GM12878 (cell line): ENCODE measurements around the gene ITGA8. TPM values are rescaled to one million over a fixed set of nuclear protein-coding genes. Genes with fewer than 3 reads are reported as not detected.

Source experiments
- ATAC-seq: fragments of 200-7000 bp; cut with Tn5 transposase; 3 replicates; pipeline ENCODE4 v1.9.1; 2020; ENCODE audit warnings: mild to moderate bottlenecking, moderate library complexity
- BruUV-seq: library from RNA; stranded (reverse); fragments of 400-500 nt; replicated peaks from 2 replicates; lab custom pipeline; 2021; lab: Mats Ljungman, UMichigan
- CTCF ChIA-PET: fragments of 300-600 bp; sonication (Branson Sonifier 250); formaldehyde crosslinking; extraction: SDS; loops from one replicate; lab custom pipeline; 2021; ENCODE audit warnings: inconsistent platforms; lab: Yijun Ruan, JAX
- POLR2A ChIA-PET: fragments of 350-600 bp; formaldehyde crosslinking; extraction: SDS; loops from one replicate; lab custom pipeline; 2021; ENCODE audit warnings: inconsistent platforms; lab: Charles Lee
- RAD21 ChIA-PET: fragments of 300-600 bp; sonication (Branson Sonifier 250); formaldehyde crosslinking; loops from one replicate; lab custom pipeline; 2023; ENCODE audit warnings: antibody characterized with exemption; ENCODE audit not compliant: unreplicated experiment; lab: Charles Lee
- SMC1A ChIA-PET: fragments of 300-600 bp; sonication (Branson Sonifier 250); formaldehyde crosslinking; loops from one replicate; lab custom pipeline; 2023; ENCODE audit not compliant: unreplicated experiment, uncharacterized antibody; lab: Charles Lee
- DNase-seq: peaks from one replicate; pipeline ENCODE4 v3.0.0-alpha.2; 2011; ENCODE audit warnings: low read depth, low spot score
- FAIRE-seq: peaks from 3 replicates; lab custom pipeline; 2011; peaks lifted over from hg19 to GRCh38; lab: Jason Lieb, UNC
- H2AFZ ChIP-seq: 2 replicates; pipeline ENCODE4 v1.6.0; 2011; ENCODE audit warnings: low read depth, low read length, control low read depth; ENCODE audit not compliant: control insufficient read depth
- H3K27ac ChIP-seq: 2 replicates; pipeline ENCODE4 v1.5.1; 2011; ENCODE audit warnings: control low read depth; ENCODE audit not compliant: control insufficient read depth, insufficient read depth
- H3K27me3 ChIP-seq, 2 experiments: replicated peaks in 1 of 2; 2 replicates each; pipeline versions ENCODE4 v1.6.0 to v1.6.1; 2011; ENCODE audit warnings: low read length in 1 of 2; ENCODE audit not compliant: control insufficient read depth in 2 of 2, insufficient read depth in 2 of 2
- H3K36me3 ChIP-seq, 2 experiments: 2 replicates each; pipeline ENCODE4 v1.5.1; 2011; ENCODE audit warnings: low read length in 1 of 2; ENCODE audit not compliant: control insufficient read depth in 2 of 2, insufficient read depth in 2 of 2
- H3K4me1 ChIP-seq: 2 replicates; pipeline ENCODE4 v1.6.1; 2011; ENCODE audit warnings: mild to moderate bottlenecking, low read length, moderate library complexity, mixed read lengths; ENCODE audit not compliant: control insufficient read depth, insufficient read depth
- H3K4me2 ChIP-seq: 2 replicates; pipeline ENCODE4 v1.6.0; 2011; ENCODE audit warnings: control low read depth; ENCODE audit not compliant: control insufficient read depth, insufficient read depth
- H3K4me3 ChIP-seq: fragments of 200-600 bp; sonication (generic); 2 replicates; pipeline ENCODE4 v1.5.1; 2016
- H3K79me2 ChIP-seq: 2 replicates; pipeline ENCODE4 v1.6.0; 2011; ENCODE audit warnings: low read length; ENCODE audit not compliant: control insufficient read depth, insufficient read depth
- H3K9ac ChIP-seq: 2 replicates; pipeline ENCODE4 v1.8.0; 2011; ENCODE audit warnings: low read length, control low read depth, mixed read lengths; ENCODE audit not compliant: control insufficient read depth, insufficient read depth
- H3K9me3 ChIP-seq: replicated peaks from 3 replicates; pipeline ENCODE4 v1.5.1; 2011; ENCODE audit warnings: mild to moderate bottlenecking, low read length; ENCODE audit not compliant: control insufficient read depth, insufficient read depth
- H4K20me1 ChIP-seq: 2 replicates; pipeline ENCODE4 v1.6.0; 2011; ENCODE audit not compliant: control insufficient read depth, insufficient read depth
- BACH1 ChIP-seq: fragments of 450-650 bp; IDR thresholded peaks from 2 replicates; pipeline ENCODE4 v1.6.1; 2017; ENCODE audit warnings: mild to moderate bottlenecking, borderline replicate concordance
- CEBPB ChIP-seq, 2 experiments: fragments of 150-350 bp in 1 of 2; IDR thresholded peaks; 2 replicates each; pipeline ENCODE4 v1.6.1; 2012 to 2014; ENCODE audit warnings: low read depth in 2 of 2, low read length in 2 of 2, borderline replicate concordance in 1 of 2, inconsistent platforms in 1 of 2
- CHD1 ChIP-seq: IDR thresholded peaks from 2 replicates; pipeline ENCODE4 v1.6.1; 2012; ENCODE audit warnings: low read depth, low read length, improper control_type of control experiment
- CREB1 ChIP-seq: IDR thresholded peaks from 2 replicates; pipeline ENCODE4 v1.6.1; 2012; ENCODE audit warnings: low read depth, mild to moderate bottlenecking, inconsistent platforms
- EED ChIP-seq: sonication (generic); IDR thresholded peaks from 2 replicates; pipeline ENCODE4 v1.6.1; 2016; ENCODE audit warnings: antibody characterized with exemption, low read depth
- GATAD2B ChIP-seq: fragments of 450-650 bp; conservative IDR thresholded peaks from 2 replicates; pipeline ENCODE4 v1.6.1; 2017; ENCODE audit warnings: low read depth, mild to moderate bottlenecking, moderate library complexity
- JUND ChIP-seq: IDR thresholded peaks from 2 replicates; pipeline ENCODE4 v1.6.1; 2012; ENCODE audit warnings: low read depth, mild to moderate bottlenecking, low read length, improper control_type of control experiment, moderate library complexity
- MYB ChIP-seq: fragments of 150-350 bp; IDR thresholded peaks from 2 replicates; pipeline ENCODE4 v1.6.1; 2014; ENCODE audit warnings: mild to moderate bottlenecking, low read depth, low read length, borderline replicate concordance
- NFXL1 ChIP-seq: fragments of 450-650 bp; IDR thresholded peaks from 2 replicates; pipeline ENCODE4 v1.6.1; 2017; ENCODE audit warnings: antibody characterized with exemption, mild to moderate bottlenecking, borderline replicate concordance
- NR2F1 ChIP-seq: fragments of 450-650 bp; conservative IDR thresholded peaks from 2 replicates; pipeline ENCODE4 v1.6.1; 2017; ENCODE audit warnings: mild to moderate bottlenecking
- SRF ChIP-seq, 2 experiments: IDR thresholded peaks; 2 replicates each; pipeline ENCODE4 v1.6.1; 2011; ENCODE audit warnings: low read depth in 2 of 2, low read length in 2 of 2, mild to moderate bottlenecking in 1 of 2, moderate library complexity in 1 of 2
- STAT1 ChIP-seq: fragments of 450-650 bp; conservative IDR thresholded peaks from 2 replicates; pipeline ENCODE4 v1.6.1; 2014; ENCODE audit warnings: antibody characterized with exemption, mild to moderate bottlenecking
- TCF12 ChIP-seq: IDR thresholded peaks from 2 replicates; pipeline ENCODE4 v1.6.1; 2011; ENCODE audit warnings: low read depth, mild to moderate bottlenecking, low read length
- USF1 ChIP-seq: IDR thresholded peaks from 2 replicates; pipeline ENCODE4 v1.6.1; 2011; ENCODE audit warnings: borderline replicate concordance, low read depth, mild to moderate bottlenecking, moderate library complexity, mixed read lengths, low read length; ENCODE audit not compliant: insufficient read depth; ENCODE audit errors: extremely low read length
- YBX1 ChIP-seq: fragments of 450-650 bp; IDR thresholded peaks from 2 replicates; pipeline ENCODE4 v1.6.1; 2016; ENCODE audit warnings: antibody characterized with exemption
- ZNF207 ChIP-seq: fragments of 450-650 bp; IDR thresholded peaks from 2 replicates; pipeline ENCODE4 v1.6.1; 2014; ENCODE audit warnings: antibody characterized with exemption, mild to moderate bottlenecking, borderline replicate concordance
- ZNF217 ChIP-seq: fragments of 450-650 bp; IDR thresholded peaks from 2 replicates; pipeline ENCODE4 v1.6.1; 2017; ENCODE audit warnings: antibody characterized with exemption, mild to moderate bottlenecking
- ZZZ3 ChIP-seq: IDR thresholded peaks from 2 replicates; pipeline ENCODE4 v1.6.1; 2011; ENCODE audit warnings: low read depth; ENCODE audit not compliant: control insufficient read depth, insufficient read length
- WGBS: methylation state at CpG from one replicate; pipeline ENCODE4 v1.1.6; 2016; ENCODE audit warnings: low lambda C conversion rate; ENCODE audit not compliant: insufficient replicate concordance, insufficient coverage; ENCODE audit errors: missing lambda C conversion rate; 5-methylcytosine and 5-hydroxymethylcytosine counted together
- in situ Hi-C: fragments of 300-500 bp; cut with MboI; formaldehyde crosslinking; loops from 9 replicates; pipeline ENCODE4 v1.14.3; 2018; ENCODE audit warnings: mixed read lengths
- intact Hi-C: fragments of 100-400 bp; cut with micrococcal nuclease; formaldehyde crosslinking; loops from one replicate; pipeline ENCODE4 v1.14.2; 2022; ENCODE audit not compliant: unreplicated experiment
- polyA plus RNA-seq, 11 experiments: library from polyadenylated mRNA; depleted of rRNA in 4 of 11; unstranded in 6 of 11; stranded (reverse) in 5 of 11; fragments of >200 nt; fragmentation: Nextera tagmentation in 4 of 11; fragmentation: Illumina TruSeq in 1 of 11; extraction: Ambion mirVana in 4 of 11; extraction: Trizol in 1 of 11; gene quantifications; 1 replicate in 1 of 11; 2 replicates in 10 of 11; pipeline versions ENCODE4 v1.2.1 to v1.2.3, GENCODE V29; 2011 to 2016; ENCODE audit warnings: inconsistent platforms in 2 of 11, missing spikeins in 2 of 11, low read depth in 1 of 11
- total RNA-seq, 4 experiments: library from RNA; depleted of rRNA in 3 of 4; stranded (reverse); fragments of >200 nt in 3 of 4; fragmentation: Illumina TruSeq in 1 of 4; extraction: Trizol in 1 of 4; gene quantifications; 2 replicates each; pipeline versions ENCODE4 v1.2.1 to v1.2.3, GENCODE V29; 2013 to 2021
- TF ChIP-seq, protein P1 (sequence below): fragments of 450-650 bp; formaldehyde crosslinking; IDR thresholded peaks from 2 replicates; pipeline ENCODE4 v1.4.0; 2022; ENCODE audit warnings: mild to moderate bottlenecking, moderate library complexity

The ITGA8 gene
- total and polyA plus RNA-seq, 10 of the 15 experiments (the other 5 are each of a cell fraction or from before 2014, with no cell fraction given) = 0.03 TPM; not detected in 9

DNA sequence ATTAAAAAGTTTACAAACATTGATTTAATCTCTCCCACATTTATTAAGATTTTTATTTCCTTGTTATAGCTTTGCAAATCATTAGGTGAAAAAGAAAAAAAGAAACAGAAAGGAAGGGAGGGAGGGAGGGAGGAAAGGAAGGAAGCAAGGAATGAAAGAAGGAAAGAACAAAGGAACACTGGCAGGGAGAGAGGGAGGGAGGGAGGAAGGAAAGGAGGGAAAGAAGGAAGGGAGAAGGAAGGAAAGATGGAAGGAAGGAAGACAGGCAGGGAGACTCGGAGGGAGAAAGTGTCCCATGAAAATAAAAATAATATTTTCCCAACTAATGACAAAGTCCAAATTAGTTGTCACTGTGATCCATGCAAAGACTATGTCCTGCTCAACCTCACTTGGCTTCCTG lies 6.3 kb upstream of the ITGA8 start:
- Histone ChIP-seq H3K36me3 (no peaks in the 10 kb centered on the region), H3K27me3 (no peaks in the 10 kb centered on the region; a peak in 1 of 4 replicates), H3K79me2 (no peaks in the 10 kb centered on the region), H3K4me3 (no peak overlapping the region), H3K27ac (no peak overlapping the region), H3K4me1 (no peaks in the 10 kb centered on the region), H2AFZ (no peak overlapping the region), H3K9me3 (no peaks in the 10 kb centered on the region), H3K4me2 (no peak overlapping the region), H4K20me1 (no peaks in the 10 kb centered on the region), H3K9ac (no peak overlapping the region)
- TF ChIP-seq JUND (no peak), GATAD2B (no peak), ZNF207 (no peak), NR2F1 (no peak), CHD1 (no peak), USF1 (no peak), MYB (no peak), BACH1 (no peak), CREB1 (no peak), CEBPB (IDR thresholded peaks at IDR 0.05; ENCODE audit: borderline replicate concordance in 1 of 2, low read depth in 2 of 2, low read length in 2 of 2) (no peak), ZZZ3 (no peak), NFXL1 (no peak), STAT1 (no peak), SRF (IDR thresholded peaks at IDR 0.05; ENCODE audit: low read depth in 2 of 2, low read length in 2 of 2) (no peak), ZNF217 (no peak), YBX1 (no peak), TCF12 (no peak), EED (no peak)
- TF ChIP-seq, protein P1, sequence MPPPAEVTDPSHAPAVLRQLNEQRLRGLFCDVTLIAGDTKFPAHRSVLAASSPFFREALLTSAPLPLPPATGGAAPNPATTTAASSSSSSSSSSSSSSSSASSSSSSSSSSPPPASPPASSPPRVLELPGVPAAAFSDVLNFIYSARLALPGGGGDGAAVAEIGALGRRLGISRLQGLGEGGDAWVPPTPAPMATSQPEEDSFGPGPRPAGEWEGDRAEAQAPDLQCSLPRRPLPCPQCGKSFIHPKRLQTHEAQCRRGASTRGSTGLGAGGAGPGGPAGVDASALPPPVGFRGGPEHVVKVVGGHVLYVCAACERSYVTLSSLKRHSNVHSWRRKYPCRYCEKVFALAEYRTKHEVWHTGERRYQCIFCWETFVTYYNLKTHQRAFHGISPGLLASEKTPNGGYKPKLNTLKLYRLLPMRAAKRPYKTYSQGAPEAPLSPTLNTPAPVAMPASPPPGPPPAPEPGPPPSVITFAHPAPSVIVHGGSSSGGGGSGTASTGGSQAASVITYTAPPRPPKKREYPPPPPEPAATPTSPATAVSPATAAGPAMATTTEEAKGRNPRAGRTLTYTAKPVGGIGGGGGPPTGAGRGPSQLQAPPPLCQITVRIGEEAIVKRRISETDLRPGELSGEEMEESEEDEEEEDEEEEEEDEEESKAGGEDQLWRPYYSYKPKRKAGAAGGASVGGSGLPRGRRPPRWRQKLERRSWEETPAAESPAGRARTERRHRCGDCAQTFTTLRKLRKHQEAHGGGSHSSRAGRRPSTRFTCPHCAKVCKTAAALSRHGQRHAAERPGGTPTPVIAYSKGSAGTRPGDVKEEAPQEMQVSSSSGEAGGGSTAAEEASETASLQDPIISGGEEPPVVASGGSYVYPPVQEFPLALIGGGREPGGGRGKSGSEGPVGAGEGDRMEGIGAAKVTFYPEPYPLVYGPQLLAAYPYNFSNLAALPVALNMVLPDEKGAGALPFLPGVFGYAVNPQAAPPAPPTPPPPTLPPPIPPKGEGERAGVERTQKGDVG = no peak
- ATAC-seq (no peak), FAIRE-seq (no peak), DNase-seq (no peak)
- RAD21 ChIA-PET = no interaction called here
- intact Hi-C loops = loop anchor here (5.0 kb wide), 1 partner anchor 134 kb away; no protein-coding TSS in a partner anchor
- WGBS = 67% methylated on average over 1 of the region's 1 CpG
- SMC1A ChIA-PET = interaction anchor here (0.6 kb wide), 1 partner anchor 293 kb away, joined by 3 read pairs; no protein-coding TSS in a partner anchor
- CTCF ChIA-PET = interaction anchor here (1.1 to 1.7 kb wide), 2 partner anchors 14 to 291 kb away, joined by 4 read pairs; no protein-coding TSS in a partner anchor
- in situ Hi-C loops = loop anchor here (5.0 kb wide), 1 partner anchor 294 kb away; no protein-coding TSS in a partner anchor
- POLR2A ChIA-PET = no interaction called here
- BruUV-seq = no TSS peak
